Activated CD4-positive, alpha-beta T cell treated with anti-CD3 and anti-CD28 coated beads, Interleukin-2, amount 50 U/mL, for 4 hours (primary cell): Measurements from ENCODE around the gene HSPB2.

Experiments
- DNase-seq, 2 experiments: peaks; one replicate each; pipeline ENCODE4 v3.0.0-alpha.2; 2020

Gene HSPB2

GRCh38 chr11:111941963-111942362, 29.4 kb downstream of the HSPB2 start:
- no peak for DNase-seq

GRCh38 chr11:111942829-111943228, 30.3 kb downstream of the HSPB2 start:
- DNase-seq, result no peak

GRCh38 chr11:111944139-111944538, 31.6 kb downstream of the HSPB2 start:
- DNase-seq, result no peak

- no peak for DNase-seq
Measured at GRCh38 chr11:111944651-111945051, 32.1 kb downstream of the HSPB2 start.

GRCh38 chr11:111945198-111945597, 32.7 kb downstream of the HSPB2 start:
- DNase-seq, result no peak

GRCh38 chr11:111946499-111946898, 34.0 kb downstream of the HSPB2 start:
- no peak for DNase-seq

- DNase-seq, result no peak
Measured at GRCh38 chr11:111947143-111947542, 34.6 kb downstream of the HSPB2 start.

- no peak for DNase-seq
Measured at GRCh38 chr11:111949519-111950426, 37.2 kb downstream of the HSPB2 start.

- no peak for DNase-seq
Measured at GRCh38 chr11:111951565-111951964, 39.0 kb downstream of the HSPB2 start.

- DNase-seq, result no peak
Measured at GRCh38 chr11:111954154-111954553, 41.6 kb downstream of the HSPB2 start.

GRCh38 chr11:111957663-111958444, 45.3 kb downstream of the HSPB2 start:
- no peak for DNase-seq

- DNase-seq, result no peak
Measured at GRCh38 chr11:111960916-111961315, 48.4 kb downstream of the HSPB2 start.

- no peak for DNase-seq
Measured at GRCh38 chr11:111961389-111962300, 49.1 kb downstream of the HSPB2 start.
